BLaER1 treated with 17β-estradiol and CSF1 and Interleukin-3, amounts not matched to agents 10 nM and 100 nM (cell line): ENCODE measurements around the gene PPFIA2.

Experiments used
- H3K27ac ChIP-seq, 11 experiments: shearing (Covaris generic); formaldehyde crosslinking; 2 replicates each; pipeline ENCODE4 v1.8.1; 2022
- H3K27me3 ChIP-seq, 11 experiments: shearing (Covaris generic); formaldehyde crosslinking; 2 replicates each; pipeline ENCODE4 v1.8.1; 2022
- H3K36me3 ChIP-seq, 11 experiments: shearing (Covaris generic); formaldehyde crosslinking; 2 replicates each; pipeline ENCODE4 v1.8.1; 2022
- H3K4me1 ChIP-seq, 10 experiments: shearing (Covaris generic); formaldehyde crosslinking; 2 replicates each; pipeline ENCODE4 v1.8.1; 2022
- H3K4me2 ChIP-seq, 11 experiments: shearing (Covaris generic); formaldehyde crosslinking; 2 replicates each; pipeline ENCODE4 v1.8.1; 2022
- H3K4me3 ChIP-seq, 10 experiments: shearing (Covaris generic); formaldehyde crosslinking; 2 replicates each; pipeline ENCODE4 v1.8.1; 2022
- H3K9ac ChIP-seq, 11 experiments: shearing (Covaris generic); formaldehyde crosslinking; 2 replicates each; pipeline ENCODE4 v1.8.1; 2022
- H3K9me3 ChIP-seq, 11 experiments: shearing (Covaris generic); formaldehyde crosslinking; replicated peaks in 1 of 11; 2 replicates each; pipeline ENCODE4 v1.8.1; 2022
- H4K20me1 ChIP-seq, 11 experiments: shearing (Covaris generic); formaldehyde crosslinking; 2 replicates each; pipeline ENCODE4 v1.8.1; 2022
- Cebpa-rat ChIP-seq, 11 experiments: shearing (Covaris generic); IDR thresholded peaks; 2 replicates each; pipeline ENCODE4 v1.8.1; 2022

Gene PPFIA2

DNA sequence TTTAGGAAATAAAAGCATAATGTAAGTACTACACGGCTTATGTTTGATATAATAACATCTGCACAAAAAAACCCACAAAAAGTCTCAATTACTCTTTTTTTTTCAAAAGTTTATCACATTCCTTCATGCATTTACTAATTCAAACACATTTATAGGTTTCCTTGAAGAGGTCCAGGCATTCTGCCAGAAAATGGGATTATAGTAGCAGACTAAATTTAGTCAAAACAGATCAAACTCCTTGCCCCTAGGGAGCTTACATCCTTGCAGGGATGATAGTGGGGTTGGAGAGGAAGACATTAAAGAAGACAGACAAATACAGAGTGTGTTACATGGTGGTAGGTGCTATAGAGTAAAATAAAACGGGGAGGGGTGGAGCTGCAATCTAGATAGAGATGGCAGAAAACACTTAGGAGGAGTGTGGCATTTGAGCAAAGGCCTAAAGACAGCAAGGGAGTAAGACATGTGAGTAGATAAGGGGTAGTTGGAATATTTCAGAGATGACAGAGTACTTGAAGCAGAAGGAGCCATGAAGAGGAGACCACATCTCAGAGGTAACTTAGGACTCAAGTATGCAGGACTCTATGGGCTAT is 266.9 kb downstream of the PPFIA2 start:
- Histone ChIP-seq H3K4me1 (no peaks in the 10 kb centered on the region), H3K9ac (no peak overlapping the region), H4K20me1 (no peaks in the 10 kb centered on the region), H3K36me3 (no peaks in the 10 kb centered on the region), H3K27me3 (no peaks in the 10 kb centered on the region), H3K4me2 (no peak overlapping the region), H3K9me3 (no peaks in the 10 kb centered on the region), H3K27ac (no peak overlapping the region), H3K4me3 (no peak overlapping the region)
- TF ChIP-seq Cebpa-rat (IDR thresholded peaks at IDR 0.05) = no peak

DNA sequence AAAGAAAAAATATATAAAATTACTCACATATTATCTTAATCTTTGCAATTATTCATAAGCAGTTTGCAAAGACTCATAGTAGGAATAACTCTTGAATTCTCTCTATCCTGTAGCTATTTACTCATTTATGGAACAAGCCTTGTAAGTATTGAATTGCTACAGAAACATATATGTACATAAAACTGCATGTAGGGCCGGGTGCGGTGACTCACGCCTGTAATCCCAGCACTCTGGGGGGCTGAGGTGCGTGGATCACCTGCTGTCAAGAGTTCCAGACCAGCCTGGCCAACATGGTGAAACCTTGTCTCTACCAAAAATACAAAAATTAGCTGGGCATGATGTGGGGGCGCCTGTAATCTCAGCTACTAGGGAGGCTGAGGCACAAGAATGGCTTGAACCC is 286.2 kb downstream of the PPFIA2 start:
- no peak overlapping the region for H3K27ac ChIP-seq
- no peak for TF ChIP-seq Cebpa-rat (IDR thresholded peaks at IDR 0.05)
- no peaks in the 10 kb centered on the region for H3K4me1 ChIP-seq
- no peaks in the 10 kb centered on the region for H3K9me3 ChIP-seq
- no peaks in the 10 kb centered on the region for H3K27me3 ChIP-seq
- no peaks in the 10 kb centered on the region for H3K36me3 ChIP-seq
- no peaks in the 10 kb centered on the region for H4K20me1 ChIP-seq
- H3K4me2 ChIP-seq = no peak overlapping the region
- no peak overlapping the region for H3K4me3 ChIP-seq
- no peak overlapping the region for H3K9ac ChIP-seq

DNA sequence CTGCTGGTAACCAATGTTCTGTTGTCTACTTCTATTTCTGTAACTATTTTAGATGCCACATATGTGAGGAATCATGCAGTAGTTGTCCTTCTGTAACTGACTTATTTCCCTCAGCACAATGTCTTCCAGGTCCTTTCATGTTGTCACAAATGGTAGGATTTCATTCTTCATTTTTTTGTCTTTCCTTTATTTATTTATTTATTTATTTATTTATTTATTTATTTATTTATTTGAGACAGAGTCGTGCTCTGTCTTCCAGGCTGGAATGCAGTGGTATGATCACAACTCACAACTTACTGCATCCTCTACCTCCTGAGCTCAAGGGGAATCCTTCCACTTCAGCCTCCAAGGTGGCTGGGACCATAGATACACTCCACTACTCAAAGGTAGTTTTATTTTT is 288.2 kb downstream of the PPFIA2 start:
- Histone ChIP-seq H3K27ac (no peak overlapping the region), H3K4me1 (no peaks in the 10 kb centered on the region), H3K9me3 (no peaks in the 10 kb centered on the region), H3K36me3 (no peaks in the 10 kb centered on the region), H3K27me3 (no peaks in the 10 kb centered on the region), H4K20me1 (no peaks in the 10 kb centered on the region), H3K4me3 (no peak overlapping the region), H3K4me2 (no peak overlapping the region), H3K9ac (no peak overlapping the region)
- TF ChIP-seq Cebpa-rat (IDR thresholded peaks at IDR 0.05) = no peak

DNA sequence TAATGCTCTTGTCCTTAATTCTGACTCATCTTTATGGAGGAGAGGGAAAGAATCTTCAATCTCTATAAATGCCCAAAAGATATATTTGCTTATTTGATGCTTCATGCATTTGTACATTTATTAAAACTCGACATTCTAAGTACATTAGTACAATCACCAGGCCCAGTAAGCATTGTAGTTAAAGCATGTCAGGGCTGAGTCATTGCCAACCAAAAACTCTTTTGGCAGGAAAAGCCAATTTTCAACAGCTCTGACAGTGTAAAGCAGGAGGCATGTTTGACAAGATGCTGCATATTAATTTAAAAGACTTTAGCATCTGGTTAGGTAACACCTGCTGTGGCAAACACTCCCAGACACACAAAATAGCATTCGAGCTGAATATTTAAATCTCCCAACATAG is 290.9 kb downstream of the PPFIA2 start:
- no peak overlapping the region for H3K4me2 ChIP-seq
- peaks cover 0 to 8% (median 0%) of the 10 kb centered on the region in 10 experiments; a peak in 4 of 20 replicates for H3K4me1 ChIP-seq
- H3K4me3 ChIP-seq = no peak overlapping the region
- H3K9ac ChIP-seq = no peak overlapping the region
- no peak for TF ChIP-seq Cebpa-rat (IDR thresholded peaks at IDR 0.05)
- H3K36me3 ChIP-seq = no peaks in the 10 kb centered on the region
- H4K20me1 ChIP-seq = no peaks in the 10 kb centered on the region
- H3K27ac ChIP-seq = no peak overlapping the region
- no peaks in the 10 kb centered on the region for H3K9me3 ChIP-seq
- H3K27me3 ChIP-seq = no peaks in the 10 kb centered on the region

DNA sequence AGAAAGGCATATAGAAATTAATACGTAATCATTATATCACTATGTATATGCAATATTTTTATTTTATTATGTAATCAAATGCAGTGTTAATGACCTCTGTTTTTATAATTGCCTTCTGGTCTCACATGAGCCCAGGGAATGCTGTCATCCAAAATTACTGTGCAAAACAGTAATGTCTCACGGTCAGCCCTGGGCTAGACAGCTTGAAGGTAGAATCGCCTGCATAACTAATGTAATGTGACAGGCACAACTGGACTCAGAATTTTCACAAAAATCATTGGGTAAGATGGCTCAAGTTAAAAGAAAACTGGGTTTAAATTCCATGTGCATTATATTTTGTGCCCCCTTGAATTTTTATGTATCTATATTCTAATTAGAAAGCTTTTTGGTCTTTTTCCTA is 293.3 kb downstream of the PPFIA2 start:
- Histone ChIP-seq H3K4me1 (peaks cover 0 to 8% (median 0%) of the 10 kb centered on the region in 10 experiments; a peak in 4 of 20 replicates), H3K27me3 (no peaks in the 10 kb centered on the region), H3K4me3 (no peak overlapping the region), H3K4me2 (no peak overlapping the region), H3K9ac (no peak overlapping the region), H3K9me3 (no peaks in the 10 kb centered on the region), H3K36me3 (no peaks in the 10 kb centered on the region), H4K20me1 (no peaks in the 10 kb centered on the region), H3K27ac (no peak overlapping the region)
- TF ChIP-seq Cebpa-rat (IDR thresholded peaks at IDR 0.05) = no peak

DNA sequence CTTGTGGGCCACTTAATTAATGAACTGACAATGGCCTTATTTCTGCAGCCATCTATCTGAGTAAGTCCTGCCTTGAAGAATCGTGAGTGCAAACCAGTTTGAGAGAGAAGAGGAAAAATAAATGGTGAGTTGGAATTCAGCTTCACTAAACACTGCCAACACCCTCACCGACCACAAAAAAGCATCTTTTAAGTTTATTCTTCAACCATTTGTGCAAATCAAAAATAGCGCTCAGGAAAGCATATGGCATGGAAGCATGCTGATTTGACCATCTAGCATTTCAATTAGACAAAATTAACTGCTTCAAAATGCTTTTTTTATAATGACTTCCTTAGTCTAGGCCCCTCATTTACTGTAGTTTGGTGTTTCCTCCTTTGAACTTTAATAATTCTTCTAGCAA is 294.0 kb downstream of the PPFIA2 start:
- no peak overlapping the region for H3K9ac ChIP-seq
- no peaks in the 10 kb centered on the region for H3K27me3 ChIP-seq
- H3K36me3 ChIP-seq = no peaks in the 10 kb centered on the region
- TF ChIP-seq Cebpa-rat (IDR thresholded peaks at IDR 0.05) = no peak
- H3K4me2 ChIP-seq = peak overlapping the region in 3 of 11 experiments; percentile 10 to 37 (median 22); a peak in 3 of 22 replicates
- peaks cover 0 to 8% (median 0%) of the 10 kb centered on the region in 10 experiments; a peak in 4 of 20 replicates for H3K4me1 ChIP-seq
- H4K20me1 ChIP-seq = no peaks in the 10 kb centered on the region
- no peak overlapping the region for H3K27ac ChIP-seq
- no peaks in the 10 kb centered on the region for H3K9me3 ChIP-seq
- no peak overlapping the region for H3K4me3 ChIP-seq

DNA sequence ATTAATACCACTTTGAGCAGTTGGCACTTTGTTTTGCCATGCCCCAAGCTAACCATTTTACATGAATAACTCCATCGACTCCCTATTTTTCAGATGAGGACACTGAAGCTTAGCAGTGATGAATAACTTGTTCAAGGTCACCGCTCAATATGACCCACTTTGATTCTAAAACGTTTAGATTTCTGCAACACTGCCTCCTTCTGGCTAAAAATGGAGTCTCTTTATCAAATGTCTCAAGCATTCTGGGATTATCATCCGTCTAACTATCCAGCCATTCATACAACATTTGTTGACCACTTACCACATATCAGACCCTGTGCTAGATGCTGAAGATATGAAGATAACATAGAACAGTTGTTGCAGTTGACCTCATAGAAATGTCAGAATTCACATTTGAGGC is 298.0 kb downstream of the PPFIA2 start:
- TF ChIP-seq Cebpa-rat (IDR thresholded peaks at IDR 0.05) = no peak
- Histone ChIP-seq H3K9ac (no peak overlapping the region), H3K4me1 (peaks cover 0 to 8% (median 0%) of the 10 kb centered on the region in 10 experiments; a peak in 4 of 20 replicates), H3K4me3 (no peak overlapping the region), H3K36me3 (no peaks in the 10 kb centered on the region), H3K9me3 (no peaks in the 10 kb centered on the region), H3K27me3 (no peaks in the 10 kb centered on the region), H4K20me1 (no peaks in the 10 kb centered on the region), H3K27ac (no peak overlapping the region), H3K4me2 (no peak overlapping the region)

DNA sequence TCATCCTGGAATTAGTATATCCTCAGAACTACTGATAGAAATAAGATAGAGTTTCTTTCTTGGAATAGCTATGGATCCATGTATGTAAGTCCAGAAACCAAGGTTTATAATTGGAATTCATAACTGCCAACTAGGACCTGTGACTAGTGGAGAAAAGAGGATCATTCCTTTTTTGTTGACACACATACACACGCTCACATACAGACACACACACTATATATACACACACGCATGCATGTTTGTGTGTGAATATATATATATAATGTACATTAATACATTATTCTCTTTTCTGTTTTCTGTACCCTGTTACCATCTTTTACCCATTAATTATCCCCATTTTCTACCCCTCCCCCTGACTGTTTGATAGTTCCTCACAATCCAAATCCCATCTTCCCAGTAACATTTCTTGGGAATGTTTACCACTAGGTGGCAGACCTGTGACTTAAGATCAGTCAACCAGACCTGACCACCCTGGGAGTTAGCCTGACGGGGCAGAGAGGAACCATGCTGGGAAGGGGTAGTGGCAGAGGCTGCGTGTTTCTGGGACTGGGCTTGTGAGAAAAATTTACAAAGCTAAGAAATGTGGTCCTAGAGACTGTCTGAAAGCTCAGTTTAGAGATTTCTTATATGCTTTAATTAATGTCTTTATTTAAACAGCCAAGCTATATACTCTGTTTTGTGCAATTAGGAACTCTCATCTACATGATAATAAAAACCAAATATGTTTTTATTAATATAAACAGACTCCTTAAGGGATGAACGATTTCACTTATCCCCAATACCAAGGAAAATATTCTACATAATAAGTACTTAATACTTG is 308.0 kb downstream of the PPFIA2 start:
- Histone ChIP-seq H4K20me1 (no peaks in the 10 kb centered on the region), H3K9ac (no peak overlapping the region), H3K4me2 (no peak overlapping the region), H3K4me3 (no peak overlapping the region), H3K27me3 (no peaks in the 10 kb centered on the region), H3K9me3 (no peaks in the 10 kb centered on the region), H3K36me3 (no peaks in the 10 kb centered on the region), H3K27ac (no peak overlapping the region), H3K4me1 (no peaks in the 10 kb centered on the region)
- TF ChIP-seq Cebpa-rat (IDR thresholded peaks at IDR 0.05) = no peak

DNA sequence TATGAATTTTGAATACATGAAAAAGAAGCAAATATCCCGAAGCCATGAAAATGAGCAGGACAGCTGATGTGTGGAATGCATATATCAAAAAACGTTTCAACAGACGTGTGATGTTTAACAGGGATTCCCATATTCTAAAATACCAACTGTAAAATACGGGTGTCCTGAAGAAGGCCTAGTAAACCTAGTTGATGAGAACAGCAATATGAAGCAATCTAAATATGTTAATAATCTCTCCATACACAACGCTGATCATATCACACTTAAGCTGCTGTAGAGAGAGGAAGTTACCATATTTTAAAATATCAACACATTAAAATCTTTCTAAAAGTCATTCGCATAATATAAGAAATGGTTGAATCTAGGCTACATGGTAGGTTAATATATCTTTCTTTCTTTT is 317.5 kb downstream of the PPFIA2 start:
- Histone ChIP-seq H3K9me3 (no peaks in the 10 kb centered on the region), H3K36me3 (no peaks in the 10 kb centered on the region), H3K4me3 (no peak overlapping the region), H4K20me1 (no peaks in the 10 kb centered on the region), H3K9ac (no peak overlapping the region), H3K4me2 (no peak overlapping the region), H3K4me1 (no peaks in the 10 kb centered on the region), H3K27me3 (no peaks in the 10 kb centered on the region), H3K27ac (no peak overlapping the region)
- no peak for TF ChIP-seq Cebpa-rat (IDR thresholded peaks at IDR 0.05)

DNA sequence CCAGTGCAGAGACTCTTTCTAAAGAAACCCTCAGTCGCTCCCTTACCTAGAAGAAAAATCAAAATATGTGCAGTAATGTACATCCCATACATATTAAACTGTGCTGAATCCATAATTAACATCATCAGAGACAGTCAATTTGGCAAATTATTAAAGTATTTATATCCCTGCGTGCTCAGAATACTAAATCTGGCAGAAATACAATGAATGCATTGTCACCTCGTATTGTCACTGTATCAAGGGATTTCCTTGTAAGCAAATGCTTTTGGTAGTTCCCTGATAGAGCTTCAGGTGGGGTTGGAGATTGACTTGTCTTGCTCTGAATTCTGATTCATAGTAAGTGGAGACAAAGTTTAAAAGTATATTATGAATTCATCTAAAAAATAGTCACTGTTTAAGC is 319.1 kb downstream of the PPFIA2 start:
- H3K4me3 ChIP-seq = no peak overlapping the region
- no peaks in the 10 kb centered on the region for H3K27me3 ChIP-seq
- H3K4me1 ChIP-seq = no peaks in the 10 kb centered on the region
- no peak overlapping the region for H3K9ac ChIP-seq
- no peaks in the 10 kb centered on the region for H3K36me3 ChIP-seq
- no peaks in the 10 kb centered on the region for H4K20me1 ChIP-seq
- H3K4me2 ChIP-seq = no peak overlapping the region
- H3K9me3 ChIP-seq = no peaks in the 10 kb centered on the region
- H3K27ac ChIP-seq = no peak overlapping the region
- TF ChIP-seq Cebpa-rat (IDR thresholded peaks at IDR 0.05) = no peak
